ENCODE results near the gene CEACAM21.
"Not testable (repeated sequence)": the region's sequence is repeated elsewhere in the genome, so short reads cannot be mapped to it uniquely, and the experiment has no call there.

CEACAM21 gene

GRCh38 chr19:41549884-41550283 is 26.1 kb upstream of the CEACAM21 start:
- DNase-seq (ENCODE audit: low read depth), result no peak

- DNase-seq (ENCODE audit: low read depth), result no peak
These were observed 24.8 kb upstream of the CEACAM21 start for GRCh38 chr19:41551212-41551610.

- DNase-seq (ENCODE audit: low read depth), result no peak
These were observed 24.3 kb upstream of the CEACAM21 start for GRCh38 chr19:41551711-41552110.

- DNase-seq (ENCODE audit: low read depth), result no peak
These were observed 23.4 kb upstream of the CEACAM21 start for GRCh38 chr19:41552558-41552957.

GRCh38 chr19:41553804-41554203 is 22.2 kb upstream of the CEACAM21 start:
- DNase-seq (ENCODE audit: low read depth), result no peak

GRCh38 chr19:41554907-41555306 is 21.1 kb upstream of the CEACAM21 start:
- DNase-seq (ENCODE audit: low read depth), result no peak

GRCh38 chr19:41555748-41556147 is 20.2 kb upstream of the CEACAM21 start:
- DNase-seq (ENCODE audit: low read depth), result no peak

GRCh38 chr19:41563854-41564514 is 12.0 kb upstream of the CEACAM21 start:
- no peak for DNase-seq (ENCODE audit: low read depth)

GRCh38 chr19:41564515-41565378 is 11.2 kb upstream of the CEACAM21 start:
- no peak for DNase-seq (ENCODE audit: low read depth)

- no peak for DNase-seq (ENCODE audit: low read depth)
These were observed 10.6 kb upstream of the CEACAM21 start for GRCh38 chr19:41565379-41565720.

- DNase-seq (ENCODE audit: low read depth), result no peak
These were observed 10.0 kb upstream of the CEACAM21 start for GRCh38 chr19:41566001-41566400.

- DNase-seq (ENCODE audit: low read depth), result no peak
These were observed 6.3 kb upstream of the CEACAM21 start for GRCh38 chr19:41569481-41570150.

GRCh38 chr19:41570179-41570578 is 5.8 kb upstream of the CEACAM21 start:
- no peak for DNase-seq (ENCODE audit: low read depth)

GRCh38 chr19:41570639-41571112 is 5.3 kb upstream of the CEACAM21 start:
- DNase-seq (ENCODE audit: low read depth), result peak; percentile 74

GRCh38 chr19:41577144-41577830 is 1.3 kb downstream of the CEACAM21 start:
- DNase-seq (ENCODE audit: low read depth), result no peak

- DNase-seq (ENCODE audit: low read depth), result no peak
These were observed 1.9 kb downstream of the CEACAM21 start for GRCh38 chr19:41577833-41578232.

- no peak for DNase-seq (ENCODE audit: low read depth)
These were observed 2.9 kb downstream of the CEACAM21 start for GRCh38 chr19:41578886-41579285.

- DNase-seq (ENCODE audit: low read depth), result not testable (repeated sequence)
These were observed 5.1 kb downstream of the CEACAM21 start for GRCh38 chr19:41581068-41581467.

GRCh38 chr19:41582577-41583182 is 6.7 kb downstream of the CEACAM21 start:
- not testable (repeated sequence) for DNase-seq (ENCODE audit: low read depth)

GRCh38 chr19:41584260-41584810 is 8.4 kb downstream of the CEACAM21 start:
- DNase-seq (ENCODE audit: low read depth), result no peak

- DNase-seq (ENCODE audit: low read depth), result no peak
These were observed 9.0 kb downstream of the CEACAM21 start for GRCh38 chr19:41584931-41585330.

Data from stimulated activated CD8-positive, alpha-beta memory T cell treated with anti-CD3 and anti-CD28 coated beads, Interleukin-15, amount 100 ng/mL, for 24 hours (primary cell).